H9 (cell line): ENCODE results near the gene HTRA1. TPM values are rescaled to one million over a fixed set of nuclear protein-coding genes. Genes with fewer than 3 reads are reported as not detected.

Source experiments
- DNase-seq: peaks from one replicate; pipeline ENCODE4 v3.0.0-alpha.2; 2017
- H2AFZ ChIP-seq: one replicate; pipeline ENCODE4 v1.6.1; 2013; ENCODE audit warnings: mild to moderate bottlenecking, low read length, control low read depth, moderate library complexity
- H2AK5ac ChIP-seq: 2 replicates; pipeline ENCODE4 v1.6.1; 2013; ENCODE audit warnings: low read length, control low read depth, mixed read lengths; ENCODE audit not compliant: insufficient read length
- H2BK120ac ChIP-seq: one replicate; pipeline ENCODE4 v1.6.1; 2013; ENCODE audit warnings: low read depth, mild to moderate bottlenecking, low read length, control low read depth, inconsistent platforms; ENCODE audit not compliant: poor library complexity, severe bottlenecking
- H2BK12ac ChIP-seq: 2 replicates; pipeline ENCODE4 v1.6.1; 2013; ENCODE audit warnings: low read length, control low read depth, mixed read lengths, low read depth; ENCODE audit not compliant: insufficient read length
- H2BK15ac ChIP-seq: 2 replicates; pipeline ENCODE4 v1.6.1; 2013; ENCODE audit warnings: low read depth, low read length, control low read depth
- H2BK20ac ChIP-seq: one replicate; pipeline ENCODE4 v1.6.1; 2013; ENCODE audit warnings: low read depth, mild to moderate bottlenecking, low read length, control low read depth, inconsistent platforms; ENCODE audit not compliant: poor library complexity, severe bottlenecking
- H2BK5ac ChIP-seq: 2 replicates; pipeline ENCODE4 v1.6.1; 2013; ENCODE audit warnings: low read length, control low read depth, mixed read lengths; ENCODE audit not compliant: insufficient read length
- H3K14ac ChIP-seq: 2 replicates; pipeline ENCODE4 v1.6.1; 2013; ENCODE audit warnings: low read length, control low read depth; ENCODE audit not compliant: insufficient read depth
- H3K18ac ChIP-seq: 2 replicates; pipeline ENCODE4 v1.6.1; 2013; ENCODE audit warnings: low read depth, mild to moderate bottlenecking, mixed read lengths, low read length, control low read depth; ENCODE audit not compliant: insufficient read length
- H3K23ac ChIP-seq: 2 replicates; pipeline ENCODE4 v1.6.1; 2013; ENCODE audit warnings: low read length, control low read depth, mixed read lengths, low read depth; ENCODE audit not compliant: insufficient read length
- H3K23me2 ChIP-seq: 2 replicates; pipeline ENCODE4 v1.6.1; 2013; ENCODE audit warnings: low read depth, mild to moderate bottlenecking, mixed read lengths, low read length, control low read depth; ENCODE audit not compliant: insufficient read length, poor library complexity, severe bottlenecking
- H3K27ac ChIP-seq: 2 replicates; pipeline ENCODE4 v1.5.1; 2013; ENCODE audit warnings: low read length, control low read depth, mixed read lengths, low read depth; ENCODE audit not compliant: insufficient read length
- H3K27me3 ChIP-seq: 2 replicates; pipeline ENCODE4 v1.6.1; 2013; ENCODE audit warnings: low read length, control low read depth, inconsistent platforms; ENCODE audit not compliant: insufficient read depth
- H3K4ac ChIP-seq: 2 replicates; pipeline ENCODE4 v1.6.1; 2013; ENCODE audit warnings: low read depth, mild to moderate bottlenecking, control low read depth, inconsistent platforms, low read length, moderate library complexity
- H3K4me1 ChIP-seq: 2 replicates; pipeline ENCODE4 v1.6.1; 2013; ENCODE audit warnings: low read length, control low read depth, inconsistent platforms; ENCODE audit not compliant: insufficient read depth
- H3K4me2 ChIP-seq: 2 replicates; pipeline ENCODE4 v1.6.1; 2013; ENCODE audit warnings: low read length, control low read depth, mixed read lengths; ENCODE audit not compliant: insufficient read length, insufficient read depth
- H3K56ac ChIP-seq: 2 replicates; pipeline ENCODE4 v1.6.1; 2013; ENCODE audit warnings: low read depth, mild to moderate bottlenecking, mixed read lengths, low read length, control low read depth; ENCODE audit not compliant: insufficient read length
- H3K79me1 ChIP-seq: 2 replicates; pipeline ENCODE4 v1.6.1; 2013; ENCODE audit warnings: low read depth, mild to moderate bottlenecking, moderate library complexity, low read length, control low read depth, inconsistent platforms; ENCODE audit not compliant: insufficient read depth, poor library complexity, severe bottlenecking
- H3K79me2 ChIP-seq: 2 replicates; pipeline ENCODE4 v1.6.1; 2013; ENCODE audit warnings: low read length, control low read depth, inconsistent platforms; ENCODE audit not compliant: insufficient read depth
- H3K9ac ChIP-seq: 2 replicates; pipeline ENCODE4 v1.6.1; 2013; ENCODE audit warnings: low read length, control low read depth, mixed read lengths; ENCODE audit not compliant: insufficient read length; ENCODE audit errors: extremely low read depth
- H3K9me3 ChIP-seq: one replicate; pipeline ENCODE4 v1.6.1; 2013; ENCODE audit warnings: low read depth, low read length, inconsistent platforms; ENCODE audit not compliant: control insufficient read depth
- H3T11ph ChIP-seq: one replicate; pipeline ENCODE4 v1.6.1; 2013; ENCODE audit warnings: mild to moderate bottlenecking, low read length, control low read depth, inconsistent platforms
- H4K20me1 ChIP-seq: one replicate; pipeline ENCODE4 v1.6.1; 2013; ENCODE audit not compliant: control insufficient read depth, insufficient read length, insufficient read depth
- H4K5ac ChIP-seq: 2 replicates; pipeline ENCODE4 v1.6.1; 2013; ENCODE audit warnings: low read depth, mild to moderate bottlenecking, mixed read lengths, low read length, control low read depth; ENCODE audit not compliant: insufficient read length
- H4K8ac ChIP-seq: replicated peaks from 2 replicates; pipeline ENCODE4 v1.6.1; 2013; ENCODE audit warnings: low read length, control low read depth, mixed read lengths, low read depth; ENCODE audit not compliant: insufficient read length
- H4K91ac ChIP-seq: 2 replicates; pipeline ENCODE4 v1.6.1; 2013; ENCODE audit warnings: low read depth, mild to moderate bottlenecking, moderate library complexity, mixed read lengths, low read length, control low read depth; ENCODE audit not compliant: insufficient read length
- H3K27ac Mint-ChIP-seq, 3 experiments: 2 replicates in 2 of 3; 3 replicates in 1 of 3; pipeline ENCODE4 v1.8.0; 2020 to 2021; ENCODE audit warnings: mixed read lengths in 3 of 3, mild to moderate bottlenecking in 1 of 3, moderate library complexity in 1 of 3
- H3K27me3 Mint-ChIP-seq: 2 replicates; pipeline ENCODE4 v1.8.0; 2021; ENCODE audit warnings: low read depth, mild to moderate bottlenecking, moderate library complexity, mixed read lengths
- H3K36me3 Mint-ChIP-seq, 3 experiments: 2 replicates in 2 of 3; 3 replicates in 1 of 3; pipeline ENCODE4 v1.8.0; 2020 to 2021; ENCODE audit warnings: low read depth in 3 of 3, mixed read lengths in 3 of 3; ENCODE audit not compliant: insufficient read depth in 1 of 3
- H3K4me1 Mint-ChIP-seq, 2 experiments: 2 replicates each; pipeline ENCODE4 v1.8.0; 2020; ENCODE audit warnings: mixed read lengths in 2 of 2
- H3K4me3 Mint-ChIP-seq, 2 experiments: 2 replicates in 1 of 2; 3 replicates in 1 of 2; pipeline ENCODE4 v1.8.0; 2020 to 2021; ENCODE audit warnings: mild to moderate bottlenecking in 2 of 2, mixed read lengths in 2 of 2, moderate library complexity in 1 of 2
- H3K9me3 Mint-ChIP-seq, 2 experiments: 2 replicates in 1 of 2; 3 replicates in 1 of 2; pipeline ENCODE4 v1.8.0; 2020; ENCODE audit warnings: mild to moderate bottlenecking in 2 of 2, mixed read lengths in 2 of 2, moderate library complexity in 1 of 2
- CTCF ChIP-seq: fragments of 200-600 bp; sonication (generic); conservative IDR thresholded peaks from 3 replicates; pipeline ENCODE4 v1.8.0; 2021; ENCODE audit warnings: antibody characterized with exemption, mild to moderate bottlenecking
- WGBS: extraction: QIAGEN DNeasy Blood & Tissue Kit; methylation state at CpG from one replicate; pipeline ENCODE4 v1.1.7; 2013; ENCODE audit warnings: missing lambda C conversion rate, low lambda C conversion rate, mixed read lengths; ENCODE audit not compliant: insufficient read length; ENCODE audit errors: extremely low coverage; 5-methylcytosine and 5-hydroxymethylcytosine counted together
- total RNA-seq: library from RNA; stranded (reverse); gene quantifications from 2 replicates; pipeline ENCODE4 v1.2.1, GENCODE V29; 2021

HTRA1 gene
- total RNA-seq, 1 experiment from 2014 or later: 11.1 TPM

DNA sequence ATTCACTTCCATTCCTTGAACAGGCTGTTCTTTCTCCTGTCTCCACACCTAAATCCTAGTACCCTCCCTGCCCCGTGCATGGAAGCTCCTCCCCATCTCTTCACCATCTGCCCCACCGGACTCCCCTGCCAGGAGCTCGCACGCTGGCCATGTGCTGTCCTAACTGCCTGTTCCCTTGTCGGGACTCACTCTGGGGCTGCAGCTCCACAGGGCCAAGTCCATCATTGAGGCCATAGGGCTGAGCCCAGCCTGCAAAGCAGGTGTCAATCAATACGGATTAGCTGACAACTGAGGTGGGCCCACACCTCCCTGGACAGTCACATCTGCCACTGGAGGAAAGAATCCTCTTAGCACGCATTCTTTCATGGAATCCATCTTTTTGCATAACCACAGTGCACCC, 57.8 kb downstream of the HTRA1 start:
- Histone ChIP-seq H2AFZ (no peak overlapping the region), H2BK12ac (no peak overlapping the region), H3K14ac (no peak overlapping the region), H3K56ac (no peak overlapping the region), H3K23ac (no peak overlapping the region), H4K91ac (no peak overlapping the region), H4K5ac (no peak overlapping the region), H3K4ac (no peak overlapping the region), H3K23me2 (no peaks in the 10 kb centered on the region), H3K4me1 (no peaks in the 10 kb centered on the region), H3K79me2 (no peaks in the 10 kb centered on the region), H3K18ac (no peak overlapping the region), H2BK120ac (no peak overlapping the region), H2BK20ac (no peak overlapping the region), H4K8ac (no peak overlapping the region), H2BK15ac (no peak overlapping the region), H3T11ph (no peak overlapping the region), H3K27me3 (no peaks in the 10 kb centered on the region), H2AK5ac (no peak overlapping the region), H3K4me2 (no peak overlapping the region), H2BK5ac (no peak overlapping the region), H4K20me1 (no peaks in the 10 kb centered on the region), H3K27ac (no peak overlapping the region), H3K79me1 (no peaks in the 10 kb centered on the region), H3K9me3 (no peaks in the 10 kb centered on the region), H3K9ac (no peak overlapping the region)
- DNase-seq: no peak
- H3K36me3 Mint-ChIP-seq: peaks cover 0 to 2% (median 0%) of the 10 kb centered on the region in 3 experiments; a peak in 3 of 7 replicates
- peaks cover 4% of the 10 kb centered on the region for H3K27me3 Mint-ChIP-seq
- no peak overlapping the region; a peak in 1 of 7 replicates for H3K27ac Mint-ChIP-seq
- peaks cover 4 to 8% of the 10 kb centered on the region in 2 experiments; a peak in 4 of 5 replicates for H3K9me3 Mint-ChIP-seq
- no peak overlapping the region for H3K4me3 Mint-ChIP-seq
- no CpG with 5 or more reads among the region's 7 CpGs for WGBS
- H3K4me1 Mint-ChIP-seq: peaks cover 2 to 4% of the 10 kb centered on the region in 2 experiments; a peak in 2 of 4 replicates
- TF ChIP-seq CTCF: no peak
